IPS-NIHi11 (cell line): ENCODE data around the gene OPCML.

ENCODE experiments used
- DNase-seq: peaks from one replicate; pipeline ENCODE4 v3.0.0; 2012; ENCODE audit warnings: mixed read lengths, low spot score

The OPCML gene

GRCh38 chr11:133228471-133229329 lies 303.6 kb downstream of the OPCML start:
- peak; percentile 76 for DNase-seq

DNA sequence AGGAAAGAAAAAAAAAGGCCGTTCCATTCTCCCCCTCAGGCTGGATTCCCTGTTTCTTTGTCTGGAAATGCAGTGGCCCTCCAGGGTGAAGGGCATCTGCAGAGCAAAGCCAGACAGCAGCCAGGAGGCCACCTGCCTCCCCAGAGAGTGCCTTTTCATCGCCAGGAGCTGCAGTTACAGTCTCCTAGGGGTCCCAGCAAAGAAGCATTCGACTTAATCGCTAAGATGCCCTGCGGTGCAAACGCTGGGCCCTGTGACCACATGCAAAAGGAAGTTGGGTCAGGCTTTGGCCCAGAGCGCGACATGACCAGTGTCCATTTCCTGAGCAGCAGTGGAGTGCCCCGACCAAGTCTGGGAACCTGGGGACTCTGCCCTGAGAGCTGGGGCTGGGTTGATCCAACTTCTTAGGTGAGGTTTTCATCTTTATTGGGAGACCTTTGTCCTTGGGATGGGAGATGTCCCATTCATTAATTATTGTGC lies 304.6 kb downstream of the OPCML start:
- DNase-seq, result peak; percentile 9

DNA sequence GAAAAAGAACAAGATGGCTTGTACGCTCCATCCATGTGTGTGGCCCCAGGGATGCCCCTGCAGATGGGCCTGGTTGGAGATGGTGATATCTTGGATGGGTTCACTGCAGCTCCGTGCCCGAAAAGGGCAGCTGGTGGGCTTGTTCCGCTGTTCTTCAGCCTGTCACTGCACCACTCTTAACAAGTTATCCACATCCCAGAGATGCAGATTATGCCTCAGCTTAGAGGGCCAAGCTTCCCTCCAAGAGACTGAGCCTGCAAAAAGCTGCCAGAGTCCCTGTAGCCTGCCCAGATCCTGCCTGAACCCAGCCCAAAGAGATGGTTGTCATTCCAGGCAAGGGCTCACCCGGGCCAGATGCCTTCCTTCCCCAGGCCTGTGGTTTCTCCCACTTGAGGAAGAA lies 308.0 kb downstream of the OPCML start:
- DNase-seq, result no peak

DNA sequence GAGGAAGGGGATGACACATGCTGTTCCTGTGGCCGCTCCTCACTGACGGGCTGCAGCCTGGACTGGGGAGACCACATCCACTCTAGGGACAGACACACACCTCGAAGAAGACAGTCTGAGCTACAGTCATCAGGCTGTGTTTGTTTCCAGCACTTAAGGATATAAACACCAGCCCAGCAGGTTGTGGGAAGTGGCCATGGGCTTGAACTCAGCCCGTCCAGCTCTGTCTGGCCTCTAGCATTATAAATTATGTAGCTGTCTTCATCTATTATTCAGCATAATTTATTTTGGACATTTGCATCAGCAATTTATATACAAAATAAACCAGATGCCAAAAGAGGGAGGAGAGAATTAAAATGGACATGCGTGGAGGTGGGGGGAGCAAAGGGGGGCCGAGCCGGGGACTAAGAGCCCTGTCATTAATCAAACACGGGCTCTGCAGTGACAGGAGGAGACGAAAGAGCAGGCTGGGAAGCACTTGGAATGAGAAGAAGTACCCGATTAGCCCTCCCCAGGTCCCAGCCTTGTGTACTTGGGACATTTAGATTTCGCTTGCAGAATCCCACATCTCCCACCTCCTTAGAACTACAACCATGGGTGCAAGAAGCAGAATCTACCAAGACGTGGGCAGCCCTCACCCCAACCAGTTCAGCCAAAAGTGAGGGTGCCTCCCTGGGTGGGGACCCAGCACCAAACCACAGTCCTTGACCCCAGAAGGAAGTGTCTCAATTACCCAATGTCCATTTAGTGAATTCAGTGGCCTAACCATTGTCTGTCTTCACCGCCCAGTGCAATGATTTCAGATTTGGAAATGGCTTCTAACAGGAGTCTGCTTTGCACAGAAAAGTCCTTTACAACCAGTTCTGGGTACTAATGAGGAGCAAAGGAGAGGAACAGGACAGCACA lies 309.6 kb downstream of the OPCML start:
- no peak for DNase-seq

- peak; percentile 26 for DNase-seq
Observed at GRCh38 chr11:133219543-133219942, 312.8 kb downstream of the OPCML start.

GRCh38 chr11:133216813-133217212 lies 315.5 kb downstream of the OPCML start:
- DNase-seq, result no peak

DNA sequence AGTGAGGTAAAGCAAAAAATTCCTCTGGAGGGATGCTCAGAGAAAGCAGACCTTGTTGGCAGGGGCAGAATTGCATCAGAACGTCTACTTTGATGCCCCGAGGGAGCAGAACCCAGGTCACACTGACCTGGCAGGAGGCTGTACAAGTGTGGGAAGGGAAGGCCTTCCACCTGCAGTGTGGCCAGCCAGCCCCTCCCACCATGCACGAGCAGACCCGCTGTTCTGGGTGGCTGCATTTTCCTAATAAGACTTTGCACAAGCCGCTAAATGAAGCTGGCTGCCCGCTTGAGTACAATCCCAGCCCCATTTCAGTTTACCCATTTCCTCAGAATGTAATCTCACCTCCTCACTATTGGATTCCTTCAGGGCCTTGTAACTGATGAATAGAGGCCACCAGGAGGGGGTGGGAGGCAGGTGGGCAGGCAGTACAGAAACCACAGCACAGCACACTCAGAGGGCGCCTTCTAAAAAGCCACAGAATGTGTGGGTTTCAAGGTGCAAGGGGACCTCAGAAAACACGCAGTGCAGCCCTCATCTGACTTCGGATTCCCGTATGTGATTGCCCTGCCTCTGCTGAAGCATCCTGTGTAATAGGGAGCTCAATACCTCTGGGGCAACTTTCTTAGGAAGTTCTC lies 316.6 kb downstream of the OPCML start:
- DNase-seq, result no peak

DNA sequence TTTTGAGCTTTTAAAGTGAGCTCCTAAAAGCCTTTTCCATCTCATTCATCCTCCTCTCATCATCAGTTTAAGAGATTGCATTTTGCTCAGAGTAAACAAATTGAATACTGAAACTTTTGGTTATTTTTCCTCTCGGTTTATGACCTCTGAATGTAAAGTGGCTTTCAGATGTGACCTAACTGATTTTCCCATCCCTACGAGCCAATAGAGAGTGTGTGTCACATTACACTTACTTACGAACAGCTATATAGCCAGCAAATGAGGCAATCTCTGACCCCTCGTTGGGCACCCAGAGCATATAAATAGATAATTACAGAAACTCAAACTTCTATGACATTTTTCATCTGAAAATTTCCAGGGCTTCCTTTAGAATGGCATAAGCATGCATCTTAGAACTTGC lies 317.7 kb downstream of the OPCML start:
- no peak for DNase-seq

DNA sequence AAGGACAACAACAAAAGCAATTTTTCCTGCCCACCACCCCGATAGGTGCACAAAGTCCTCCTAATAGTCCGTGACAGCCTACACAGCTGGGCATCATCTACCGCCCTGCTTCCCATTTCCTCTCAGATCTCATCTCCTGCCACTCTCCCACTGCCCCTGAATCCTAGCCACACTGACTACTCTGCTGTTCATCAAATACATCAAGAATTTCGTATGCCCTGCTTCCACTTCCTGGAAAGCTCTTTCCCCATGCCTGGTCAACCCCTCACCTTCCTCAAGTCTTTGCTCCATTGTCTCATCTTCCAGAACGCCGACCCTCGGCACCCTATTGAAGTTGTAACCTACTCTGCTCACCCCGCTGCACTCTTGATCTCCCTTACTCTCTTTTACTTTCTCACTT lies 320.1 kb downstream of the OPCML start:
- no peak for DNase-seq

DNA sequence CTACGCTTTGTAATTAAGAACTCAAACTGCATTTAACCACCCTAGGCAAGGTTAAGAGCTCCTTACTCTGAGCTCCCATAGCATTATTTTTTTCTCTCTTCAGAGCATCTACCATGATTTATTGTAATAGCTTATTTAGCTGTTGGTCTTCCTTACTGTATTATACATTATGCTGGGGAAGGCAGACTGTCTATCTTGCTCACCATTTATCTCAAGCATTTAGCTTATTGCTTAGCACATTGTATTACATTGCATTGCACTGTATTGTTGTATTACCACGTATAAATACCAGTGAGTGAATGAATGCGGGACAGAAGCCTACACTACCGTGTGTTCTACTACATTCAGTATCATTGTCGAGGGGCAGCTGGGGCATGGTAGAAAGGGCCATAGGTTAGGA lies 324.3 kb downstream of the OPCML start:
- DNase-seq, result no peak

- no peak for DNase-seq
Observed at GRCh38 chr11:133206313-133207005, 325.8 kb downstream of the OPCML start.

DNA sequence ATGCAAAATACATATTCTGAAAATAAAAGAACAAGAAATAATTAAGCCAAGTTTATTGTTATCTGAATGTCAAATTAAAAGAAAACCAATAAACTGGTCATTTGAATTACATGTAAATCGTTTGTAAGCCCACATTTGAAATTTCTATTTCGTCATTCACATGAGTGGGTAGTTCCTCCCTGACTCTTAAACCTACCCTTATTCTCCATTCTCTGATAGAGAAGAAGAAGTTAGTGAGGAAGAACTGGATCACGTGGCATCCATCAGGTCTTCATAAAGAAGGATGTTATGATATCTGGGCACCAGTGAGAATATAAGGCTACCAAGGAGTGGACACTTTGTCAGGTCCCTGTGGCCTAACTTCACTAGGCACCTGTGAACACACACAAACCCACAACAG lies 328.1 kb downstream of the OPCML start:
- no peak for DNase-seq

DNA sequence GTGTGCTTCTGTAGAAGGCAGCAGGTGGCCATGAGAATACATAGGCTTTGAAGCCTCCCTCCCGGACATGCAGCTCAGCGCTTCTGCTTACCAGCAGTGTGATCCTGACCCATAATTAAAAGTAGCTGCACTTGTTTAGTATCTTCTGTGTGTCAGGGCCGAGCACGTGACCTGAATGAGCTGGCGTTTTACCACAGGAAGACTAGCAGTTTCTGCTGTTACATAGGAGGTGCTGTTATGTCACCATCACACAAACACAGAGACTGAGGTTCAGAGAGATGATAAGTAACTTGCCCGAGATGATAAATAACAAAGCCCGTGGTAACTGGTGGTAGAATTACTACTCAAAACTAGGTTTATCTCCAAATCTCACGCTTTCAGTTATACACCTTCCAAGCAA lies 329.5 kb downstream of the OPCML start:
- DNase-seq, result no peak

DNA sequence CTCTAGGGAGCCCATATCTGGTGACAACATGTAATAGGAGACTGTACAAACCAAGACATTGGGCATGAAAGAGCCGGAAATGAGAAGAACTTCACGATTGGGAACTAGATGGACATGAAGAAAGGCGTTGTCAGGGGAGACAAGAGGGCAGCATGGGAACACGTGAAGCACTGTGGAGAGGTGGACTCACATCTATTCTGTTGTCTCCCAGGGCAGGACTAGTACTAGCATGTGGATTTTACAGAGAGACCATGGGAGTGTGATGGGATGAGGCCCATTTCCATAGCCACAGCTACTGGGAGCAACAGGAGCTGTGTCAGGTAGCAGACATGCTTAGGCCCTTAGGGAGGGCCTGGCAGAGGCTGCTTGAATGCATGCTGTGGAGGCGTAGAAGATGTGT lies 333.9 kb downstream of the OPCML start:
- DNase-seq, result no peak

DNA sequence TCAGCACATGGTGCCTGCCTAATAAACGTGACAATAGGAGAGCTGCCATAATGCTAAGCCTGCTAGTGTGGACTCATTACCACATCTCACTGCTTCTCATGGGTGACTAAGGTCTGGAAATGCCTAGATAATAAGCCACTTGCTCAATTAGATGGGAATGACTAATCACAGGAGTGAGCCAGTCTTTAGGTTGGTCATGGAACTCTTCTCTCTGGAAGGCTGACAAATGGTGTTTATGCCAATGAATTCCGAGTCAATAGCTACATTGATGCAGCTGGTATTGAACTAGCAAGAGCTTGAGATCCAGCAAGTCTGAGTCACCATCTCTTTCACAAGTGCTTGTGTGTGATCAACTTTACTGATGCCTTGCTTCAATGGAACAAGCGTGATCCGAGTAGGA lies 334.9 kb downstream of the OPCML start:
- DNase-seq, result no peak

DNA sequence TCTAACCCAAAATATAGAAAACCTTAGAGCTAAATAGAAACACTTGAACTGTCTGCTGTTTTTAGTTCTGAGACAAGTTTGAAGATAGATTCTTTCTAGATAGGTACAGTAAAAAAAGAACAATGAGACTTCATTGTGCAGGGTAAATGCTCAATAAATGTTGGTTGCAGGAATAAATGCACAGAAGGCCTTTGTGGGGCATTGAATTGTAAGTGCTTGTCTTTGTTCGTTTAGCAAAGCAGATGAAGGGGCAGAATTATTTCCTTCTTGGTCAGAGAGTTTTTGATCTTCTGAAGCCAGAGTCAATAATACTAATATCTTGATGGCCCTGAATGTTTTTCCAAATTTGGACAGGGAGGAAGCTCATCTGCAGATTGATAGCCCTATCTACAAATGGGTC lies 340.4 kb downstream of the OPCML start:
- DNase-seq, result no peak

GRCh38 chr11:133181667-133182066 lies 350.6 kb downstream of the OPCML start:
- DNase-seq, result no peak

DNA sequence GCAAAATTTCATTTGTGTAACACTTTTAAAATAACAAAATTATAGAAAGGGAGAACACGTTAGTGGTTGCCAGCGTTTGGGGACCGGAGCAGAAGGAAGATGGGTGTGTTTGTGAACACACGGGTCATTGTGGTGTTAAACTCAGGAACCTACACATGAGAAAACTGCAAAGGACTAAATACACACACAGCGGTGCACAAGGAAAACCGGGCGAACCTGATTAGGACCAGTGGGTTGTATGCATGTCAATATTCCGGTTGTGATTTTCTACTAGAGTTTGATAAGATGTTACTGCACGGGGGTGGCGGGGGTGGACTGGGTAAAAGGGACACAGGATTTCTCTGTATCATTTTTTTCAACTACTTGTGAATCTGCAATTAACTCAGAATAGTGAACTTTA lies 351.2 kb downstream of the OPCML start:
- no peak for DNase-seq

DNA sequence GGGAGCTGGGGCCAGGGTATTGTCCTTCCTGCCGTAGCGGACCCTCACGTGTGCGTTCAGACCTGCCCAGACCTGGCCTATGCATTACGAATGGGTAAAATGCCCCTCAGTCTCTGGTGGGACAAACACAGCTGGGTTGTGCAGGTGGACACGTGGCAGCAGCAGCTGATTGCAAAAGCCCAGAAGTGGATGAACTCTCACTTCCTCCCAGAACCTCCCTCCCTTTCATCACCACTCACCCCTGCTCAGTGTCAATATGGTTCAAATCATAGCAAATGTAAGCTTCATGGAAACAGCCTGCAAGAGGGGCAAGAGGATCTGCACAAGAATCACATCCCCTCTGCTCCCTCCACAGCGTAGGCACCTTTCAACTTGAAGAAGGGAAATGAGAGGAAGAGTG lies 352.1 kb downstream of the OPCML start:
- no peak for DNase-seq

DNA sequence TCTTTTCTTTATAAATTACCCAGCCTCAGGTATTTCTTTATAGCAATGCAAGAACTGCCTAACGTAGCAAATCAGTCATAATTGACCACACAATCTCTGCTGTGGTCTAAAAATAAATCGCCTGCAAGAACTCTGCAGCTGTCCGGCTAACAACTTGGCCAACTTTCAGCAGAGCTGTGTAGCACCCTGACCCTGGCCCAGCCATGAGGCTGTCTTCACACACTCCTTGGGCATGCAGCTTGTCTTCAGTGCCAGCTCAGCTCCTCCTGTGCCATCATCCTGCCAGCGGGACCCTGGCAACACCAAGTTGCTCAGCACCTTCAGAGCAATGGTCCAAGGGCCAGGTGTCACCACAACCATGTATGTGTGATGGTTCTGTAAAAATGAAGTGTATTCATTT lies 355.6 kb downstream of the OPCML start:
- no peak for DNase-seq

DNA sequence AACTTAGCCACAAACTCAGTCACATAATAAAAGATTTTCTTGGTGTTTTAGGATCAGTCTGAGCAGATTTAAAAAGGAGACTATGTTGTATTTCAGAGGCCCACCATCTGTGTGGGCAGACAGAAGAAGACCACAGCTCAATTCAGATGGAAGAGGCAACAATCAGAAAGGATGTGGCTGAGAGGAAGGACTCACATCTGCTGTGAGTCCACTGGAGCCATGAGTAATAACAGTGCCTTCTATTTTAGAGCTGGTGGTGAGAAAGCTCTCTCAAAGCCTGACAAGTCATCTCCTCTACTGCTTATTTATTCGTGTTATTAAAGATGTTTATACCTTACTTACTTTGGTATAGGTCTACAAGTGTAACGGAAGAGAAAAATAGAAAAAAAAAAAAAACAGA lies 357.2 kb downstream of the OPCML start:
- no peak for DNase-seq

- no peak for DNase-seq
Observed at GRCh38 chr11:133173810-133174412, 358.4 kb downstream of the OPCML start.
